GM19193 (cell line): ENCODE measurements around the gene EHMT1.

Source experiments
- POLR2A ChIP-seq: IDR thresholded peaks from 4 replicates; pipeline ENCODE4 v1.6.1; 2011; ENCODE audit not compliant: insufficient read depth, insufficient read length; ENCODE audit errors: extremely low read depth

The EHMT1 gene

GRCh38 chr9:137607141-137607857 is 11.5 kb upstream of the EHMT1 start:
- no peak for TF ChIP-seq POLR2A

GRCh38 chr9:137610944-137611343 is 7.9 kb upstream of the EHMT1 start:
- no peak for TF ChIP-seq POLR2A

GRCh38 chr9:137611623-137612609 is 6.9 kb upstream of the EHMT1 start:
- TF ChIP-seq POLR2A = no peak

GRCh38 chr9:137612741-137613142 is 6.1 kb upstream of the EHMT1 start:
- TF ChIP-seq POLR2A = peak; percentile 27

GRCh38 chr9:137613259-137613658 is 5.5 kb upstream of the EHMT1 start:
- TF ChIP-seq POLR2A = no peak

GRCh38 chr9:137613738-137614523 is 4.9 kb upstream of the EHMT1 start:
- peak; percentile 19 for TF ChIP-seq POLR2A

- TF ChIP-seq POLR2A = peak; percentile 3
Observed at GRCh38 chr9:137614631-137615386, 4.0 kb upstream of the EHMT1 start.

- TF ChIP-seq POLR2A = no peak
Observed at GRCh38 chr9:137615387-137615871, 3.4 kb upstream of the EHMT1 start.

- TF ChIP-seq POLR2A = no peak
Observed at GRCh38 chr9:137619240-137620047, 639 bp downstream of the EHMT1 start.

- TF ChIP-seq POLR2A = no peak
Observed at GRCh38 chr9:137620048-137620405, 1.2 kb downstream of the EHMT1 start.

- no peak for TF ChIP-seq POLR2A
Observed at GRCh38 chr9:137620581-137620980, 1.8 kb downstream of the EHMT1 start.

- TF ChIP-seq POLR2A = no peak
Observed at GRCh38 chr9:137621131-137621757, 2.4 kb downstream of the EHMT1 start.

GRCh38 chr9:137626464-137626863 is 7.7 kb downstream of the EHMT1 start:
- no peak for TF ChIP-seq POLR2A
